K562 (cell line): Measurements from ENCODE around the gene PDZK1IP1. TPM values are rescaled to one million over a fixed set of nuclear protein-coding genes. Genes with fewer than 3 reads are reported as not detected.

Experiments
- BACH1 ChIP-seq: fragments of 200-800 bp; sonication (Bioruptor generic); IDR thresholded peaks from 2 replicates; pipeline ENCODE4 v1.6.1; 2016; ENCODE audit warnings: missing genetic modification characterization, missing compliant biosample characterization
- BRCA1 ChIP-seq, 2 experiments: fragments of 450-650 bp in 1 of 2; sonication (generic) in 1 of 2; formaldehyde crosslinking in 1 of 2; IDR thresholded peaks; 2 replicates each; pipeline versions ENCODE4 v1.5.0 to v1.6.1; 2017 to 2020; ENCODE audit warnings: mild to moderate bottlenecking in 1 of 2, missing genetic modification reagents in 1 of 2
- DPF2 ChIP-seq: fragments of 450-650 bp; IDR thresholded peaks from 2 replicates; pipeline ENCODE4 v1.6.1; 2016
- ERF ChIP-seq: fragments of 450-650 bp; formaldehyde crosslinking; IDR thresholded peaks from 2 replicates; pipeline ENCODE4 v1.4.0; 2020; ENCODE audit warnings: mild to moderate bottlenecking, mixed read lengths
- FOXJ2 ChIP-seq: fragments of 200-800 bp; sonication (Bioruptor generic); IDR thresholded peaks from 2 replicates; pipeline ENCODE4 v1.6.1; 2016; ENCODE audit warnings: missing genetic modification characterization, missing compliant biosample characterization
- IRF2 ChIP-seq: sonication (generic); formaldehyde crosslinking; IDR thresholded peaks from 2 replicates; pipeline ENCODE4 v1.8.1; 2022; ENCODE audit warnings: mild to moderate bottlenecking, missing genetic modification reagents
- LEF1 ChIP-seq: fragments of 450-650 bp; IDR thresholded peaks from 2 replicates; pipeline ENCODE4 v1.6.1; 2016; ENCODE audit warnings: mild to moderate bottlenecking
- NFE2L1 ChIP-seq: fragments of 450-650 bp; IDR thresholded peaks from 2 replicates; pipeline ENCODE4 v1.6.1; 2016; ENCODE audit warnings: missing genetic modification characterization, low read depth, mild to moderate bottlenecking, missing compliant biosample characterization, moderate library complexity, borderline replicate concordance
- NRF1 ChIP-seq, 2 experiments: fragments of 450-650 bp; IDR thresholded peaks in 1 of 2; conservative IDR thresholded peaks in 1 of 2; 2 replicates each; pipeline ENCODE4 v1.6.1; 2014; ENCODE audit warnings: mild to moderate bottlenecking in 2 of 2
- SMARCE1 ChIP-seq: fragments of 450-650 bp; IDR thresholded peaks from 2 replicates; pipeline ENCODE4 v1.7.1; 2016; ENCODE audit warnings: mild to moderate bottlenecking
- SP2 ChIP-seq: IDR thresholded peaks from 2 replicates; pipeline ENCODE4 v1.6.1; 2011; ENCODE audit warnings: mild to moderate bottlenecking, low read depth, low read length, moderate library complexity; ENCODE audit not compliant: poor library complexity, severe bottlenecking; ENCODE audit errors: extremely low read depth
- SREBF1 ChIP-seq: fragments of 150-350 bp; IDR thresholded peaks from 2 replicates; pipeline ENCODE4 v1.6.1; 2014; ENCODE audit warnings: antibody characterized with exemption, low read depth, low read length, borderline replicate concordance
- SRSF1 ChIP-seq: fragments of 200-400 bp; formaldehyde crosslinking; IDR thresholded peaks from 2 replicates; pipeline ENCODE4 v1.6.1; 2017; ENCODE audit warnings: mild to moderate bottlenecking, low read depth, low read length, moderate library complexity
- XRCC5 ChIP-seq: fragments of 200-400 bp; formaldehyde crosslinking; IDR thresholded peaks from 2 replicates; pipeline ENCODE4 v1.6.1; 2017; ENCODE audit warnings: low read depth, mild to moderate bottlenecking, low read length
- polyA plus RNA-seq, 8 experiments: library from polyadenylated mRNA; depleted of rRNA in 4 of 8; stranded (reverse) in 5 of 8; unstranded in 3 of 8; fragments of >200 nt; fragmentation: Nextera tagmentation in 2 of 8; fragmentation: Illumina TruSeq in 1 of 8; extraction: Ambion mirVana in 2 of 8; extraction: Trizol in 1 of 8; gene quantifications; 2 replicates each; pipeline versions ENCODE4 v1.2.1 to v1.2.3, GENCODE V29; 2011 to 2014; ENCODE audit warnings: inconsistent platforms in 1 of 8, missing spikeins in 1 of 8
- total RNA-seq, 7 experiments: library from RNA; depleted of rRNA in 6 of 7; stranded (reverse); fragments of >200 nt in 6 of 7; fragmentation: Illumina TruSeq in 2 of 7; extraction: Trizol in 2 of 7; gene quantifications; 2 replicates each; pipeline versions ENCODE4 v1.2.1 to v1.2.3, GENCODE V29; 2011 to 2021; ENCODE audit warnings: low replicate concordance in 1 of 7
- TF ChIP-seq, protein P1 (sequence below): fragments of 200-400 bp; formaldehyde crosslinking; IDR thresholded peaks from 2 replicates; pipeline ENCODE4 v1.6.1; 2017; ENCODE audit warnings: mild to moderate bottlenecking, low read depth, low read length, moderate library complexity
- TF ChIP-seq, protein P2 (sequence below): fragments of 250-450 bp; sonication (Bioruptor Pico); IDR thresholded peaks from 2 replicates; pipeline ENCODE4 v1.4.0; 2020; ENCODE audit warnings: mild to moderate bottlenecking
- TF ChIP-seq, protein P3 (sequence below): IDR thresholded peaks from 2 replicates; pipeline ENCODE4 v1.6.1; 2011; ENCODE audit not compliant: insufficient read length; ENCODE audit errors: extremely low read depth
- TF ChIP-seq, protein P4 (sequence below): fragments of 250-450 bp; sonication (Bioruptor Pico); IDR thresholded peaks from 2 replicates; pipeline ENCODE4 v1.4.0; 2020; ENCODE audit warnings: mild to moderate bottlenecking, moderate library complexity
- TF ChIP-seq, protein P5 (sequence below): IDR thresholded peaks from 2 replicates; pipeline ENCODE4 v1.6.1; 2012; ENCODE audit warnings: low read depth, low read length, improper control_type of control experiment, borderline replicate concordance

PDZK1IP1 gene
- total and polyA plus RNA-seq, 9 of the 15 experiments (the other 6 are each of a cell fraction or from before 2014, with no cell fraction given) = 0.17 to 0.68 (median 0.53) TPM; not detected in 2

DNA sequence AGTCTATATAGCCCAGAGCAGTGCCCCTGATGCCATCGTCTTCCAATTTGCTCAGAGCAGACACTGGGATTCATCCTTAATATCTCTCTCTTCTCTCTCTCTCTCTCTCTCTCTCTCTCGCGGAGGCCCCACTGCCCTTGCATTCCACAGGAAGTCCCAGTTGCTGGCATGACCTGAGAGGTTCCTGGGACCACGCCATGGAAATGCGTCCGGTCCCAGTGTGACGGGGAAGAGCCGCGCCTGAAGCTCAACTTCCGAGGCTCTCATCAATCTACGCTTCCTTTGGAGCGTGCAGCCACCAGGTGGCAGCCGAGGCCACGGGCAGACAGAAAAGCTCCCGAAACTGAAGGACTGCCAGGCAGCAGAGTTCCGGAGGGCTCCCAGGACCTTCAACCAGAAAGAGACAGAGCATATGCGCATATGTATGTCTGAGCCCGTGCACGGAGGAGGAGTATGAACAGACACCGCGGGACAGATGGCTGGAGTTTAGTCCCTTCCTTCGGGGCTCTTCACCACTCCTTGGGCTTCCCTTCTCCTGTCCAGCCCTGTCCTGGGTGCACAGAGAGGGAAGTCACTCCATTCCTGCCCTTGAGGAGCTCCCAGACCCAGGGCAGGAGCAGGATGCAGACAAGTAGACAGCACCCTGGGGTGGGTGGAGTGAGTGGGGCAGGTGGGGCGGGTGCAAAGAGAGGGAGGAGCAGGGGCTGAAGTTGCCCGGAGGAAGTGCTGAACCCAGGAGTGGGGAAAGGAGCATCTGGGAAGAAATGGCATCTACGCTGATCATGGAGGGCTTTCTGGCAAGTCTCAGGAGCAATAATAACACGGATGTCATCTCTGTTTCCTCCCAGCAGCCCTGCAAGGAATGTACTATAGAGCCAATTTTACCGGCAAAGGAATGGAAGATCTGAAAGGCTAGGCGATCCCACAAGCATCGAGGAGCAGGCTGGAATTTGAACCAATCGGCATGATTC, 10.5 kb downstream of the PDZK1IP1 start (continued):
- TF ChIP-seq, protein P1, sequence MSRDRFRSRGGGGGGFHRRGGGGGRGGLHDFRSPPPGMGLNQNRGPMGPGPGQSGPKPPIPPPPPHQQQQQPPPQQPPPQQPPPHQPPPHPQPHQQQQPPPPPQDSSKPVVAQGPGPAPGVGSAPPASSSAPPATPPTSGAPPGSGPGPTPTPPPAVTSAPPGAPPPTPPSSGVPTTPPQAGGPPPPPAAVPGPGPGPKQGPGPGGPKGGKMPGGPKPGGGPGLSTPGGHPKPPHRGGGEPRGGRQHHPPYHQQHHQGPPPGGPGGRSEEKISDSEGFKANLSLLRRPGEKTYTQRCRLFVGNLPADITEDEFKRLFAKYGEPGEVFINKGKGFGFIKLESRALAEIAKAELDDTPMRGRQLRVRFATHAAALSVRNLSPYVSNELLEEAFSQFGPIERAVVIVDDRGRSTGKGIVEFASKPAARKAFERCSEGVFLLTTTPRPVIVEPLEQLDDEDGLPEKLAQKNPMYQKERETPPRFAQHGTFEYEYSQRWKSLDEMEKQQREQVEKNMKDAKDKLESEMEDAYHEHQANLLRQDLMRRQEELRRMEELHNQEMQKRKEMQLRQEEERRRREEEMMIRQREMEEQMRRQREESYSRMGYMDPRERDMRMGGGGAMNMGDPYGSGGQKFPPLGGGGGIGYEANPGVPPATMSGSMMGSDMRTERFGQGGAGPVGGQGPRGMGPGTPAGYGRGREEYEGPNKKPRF = no peak
- TF ChIP-seq BACH1 (tag) (no peak), XRCC5 (peak; percentile 98), DPF2 (peak; percentile 58), BRCA1 (IDR thresholded peaks at IDR 0.05) (no peak), BRCA1 (CRISPR knock-in tag; IDR thresholded peaks at IDR 0.05) (no peak), SRSF1 (no peak), NFE2L1 (tag) (no peak), ERF (CRISPR knock-in tag) (no peak), SMARCE1 (peak; percentile 29; the same call in 1 of the 2 replicates), FOXJ2 (tag) (no peak), SP2 (no peak), SREBF1 (no peak), LEF1 (no peak), NRF1 (conservative IDR thresholded peaks at IDR 0.05 in 1 of 2, IDR thresholded peaks at IDR 0.05 in 1 of 2) (peak; percentile 60 to 69), IRF2 (no peak)
- TF ChIP-seq, protein P2, sequence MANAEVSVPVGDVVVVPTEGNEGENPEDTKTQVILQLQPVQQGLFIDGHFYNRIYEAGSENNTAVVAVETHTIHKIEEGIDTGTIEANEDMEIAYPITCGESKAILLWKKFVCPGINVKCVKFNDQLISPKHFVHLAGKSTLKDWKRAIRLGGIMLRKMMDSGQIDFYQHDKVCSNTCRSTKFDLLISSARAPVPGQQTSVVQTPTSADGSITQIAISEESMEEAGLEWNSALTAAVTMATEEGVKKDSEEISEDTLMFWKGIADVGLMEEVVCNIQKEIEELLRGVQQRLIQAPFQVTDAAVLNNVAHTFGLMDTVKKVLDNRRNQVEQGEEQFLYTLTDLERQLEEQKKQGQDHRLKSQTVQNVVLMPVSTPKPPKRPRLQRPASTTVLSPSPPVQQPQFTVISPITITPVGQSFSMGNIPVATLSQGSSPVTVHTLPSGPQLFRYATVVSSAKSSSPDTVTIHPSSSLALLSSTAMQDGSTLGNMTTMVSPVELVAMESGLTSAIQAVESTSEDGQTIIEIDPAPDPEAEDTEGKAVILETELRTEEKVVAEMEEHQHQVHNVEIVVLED = no peak
- TF ChIP-seq, protein P3, sequence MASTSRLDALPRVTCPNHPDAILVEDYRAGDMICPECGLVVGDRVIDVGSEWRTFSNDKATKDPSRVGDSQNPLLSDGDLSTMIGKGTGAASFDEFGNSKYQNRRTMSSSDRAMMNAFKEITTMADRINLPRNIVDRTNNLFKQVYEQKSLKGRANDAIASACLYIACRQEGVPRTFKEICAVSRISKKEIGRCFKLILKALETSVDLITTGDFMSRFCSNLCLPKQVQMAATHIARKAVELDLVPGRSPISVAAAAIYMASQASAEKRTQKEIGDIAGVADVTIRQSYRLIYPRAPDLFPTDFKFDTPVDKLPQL = no peak
- TF ChIP-seq, protein P4, sequence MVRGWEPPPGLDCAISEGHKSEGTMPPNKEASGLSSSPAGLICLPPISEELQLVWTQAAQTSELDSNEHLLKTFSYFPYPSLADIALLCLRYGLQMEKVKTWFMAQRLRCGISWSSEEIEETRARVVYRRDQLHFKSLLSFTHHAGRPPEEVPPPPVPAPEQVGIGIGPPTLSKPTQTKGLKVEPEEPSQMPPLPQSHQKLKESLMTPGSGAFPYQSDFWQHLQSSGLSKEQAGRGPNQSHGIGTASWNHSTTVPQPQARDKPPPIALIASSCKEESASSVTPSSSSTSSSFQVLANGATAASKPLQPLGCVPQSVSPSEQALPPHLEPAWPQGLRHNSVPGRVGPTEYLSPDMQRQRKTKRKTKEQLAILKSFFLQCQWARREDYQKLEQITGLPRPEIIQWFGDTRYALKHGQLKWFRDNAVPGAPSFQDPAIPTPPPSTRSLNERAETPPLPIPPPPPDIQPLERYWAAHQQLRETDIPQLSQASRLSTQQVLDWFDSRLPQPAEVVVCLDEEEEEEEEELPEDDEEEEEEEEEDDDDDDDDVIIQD (CRISPR knock-in tag) = no peak
- TF ChIP-seq, protein P5, sequence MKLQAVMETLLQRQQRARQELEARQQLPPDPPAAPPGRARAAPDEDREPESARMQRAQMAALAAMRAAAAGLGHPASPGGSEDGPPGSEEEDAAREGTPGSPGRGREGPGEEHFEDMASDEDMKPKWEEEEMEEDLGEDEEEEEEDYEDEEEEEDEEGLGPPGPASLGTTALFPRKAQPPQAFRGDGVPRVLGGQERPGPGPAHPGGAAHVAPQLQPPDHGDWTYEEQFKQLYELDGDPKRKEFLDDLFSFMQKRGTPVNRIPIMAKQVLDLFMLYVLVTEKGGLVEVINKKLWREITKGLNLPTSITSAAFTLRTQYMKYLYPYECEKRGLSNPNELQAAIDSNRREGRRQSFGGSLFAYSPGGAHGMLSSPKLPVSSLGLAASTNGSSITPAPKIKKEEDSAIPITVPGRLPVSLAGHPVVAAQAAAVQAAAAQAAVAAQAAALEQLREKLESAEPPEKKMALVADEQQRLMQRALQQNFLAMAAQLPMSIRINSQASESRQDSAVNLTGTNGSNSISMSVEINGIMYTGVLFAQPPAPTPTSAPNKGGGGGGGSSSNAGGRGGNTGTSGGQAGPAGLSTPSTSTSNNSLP = no peak
